ENCODE data around the gene ACSF3.

The ACSF3 gene

GRCh38 chr16:89132194-89133005, 38.7 kb downstream of the ACSF3 start:
- DNase-seq: no peak

DNA sequence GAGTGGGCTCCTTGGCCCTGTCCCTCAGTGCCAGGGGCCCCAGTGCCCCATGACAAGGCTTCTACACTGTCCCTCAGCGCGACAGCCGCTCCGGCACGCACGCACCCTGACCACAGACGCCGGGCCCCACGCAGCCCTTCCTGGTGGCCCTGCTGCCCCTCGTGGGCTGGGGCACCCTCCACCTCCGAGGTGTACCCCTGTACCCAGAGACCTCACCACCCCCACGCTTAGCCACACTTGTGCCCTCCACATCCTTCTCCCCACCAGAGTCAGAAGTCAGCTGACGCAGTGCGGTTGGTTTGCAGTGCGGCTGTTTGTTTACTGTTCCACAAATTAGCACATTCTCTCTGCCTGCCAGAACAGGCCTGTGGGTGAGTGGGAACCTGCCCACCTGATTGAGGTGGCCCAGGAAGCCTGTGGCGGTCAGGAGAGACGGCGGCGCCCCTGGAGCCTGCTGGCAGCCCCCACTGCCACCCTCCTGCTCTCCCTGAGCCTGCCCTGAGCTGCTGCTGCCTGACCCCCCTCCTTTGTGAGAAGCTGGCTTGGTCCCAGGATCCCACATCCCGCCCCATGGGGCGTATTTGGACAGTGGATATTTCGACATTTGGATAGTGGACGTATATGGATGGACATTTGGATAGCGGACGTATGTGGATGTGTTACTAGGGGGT, 39.9 kb downstream of the ACSF3 start:
- DNase-seq: no peak

DNA sequence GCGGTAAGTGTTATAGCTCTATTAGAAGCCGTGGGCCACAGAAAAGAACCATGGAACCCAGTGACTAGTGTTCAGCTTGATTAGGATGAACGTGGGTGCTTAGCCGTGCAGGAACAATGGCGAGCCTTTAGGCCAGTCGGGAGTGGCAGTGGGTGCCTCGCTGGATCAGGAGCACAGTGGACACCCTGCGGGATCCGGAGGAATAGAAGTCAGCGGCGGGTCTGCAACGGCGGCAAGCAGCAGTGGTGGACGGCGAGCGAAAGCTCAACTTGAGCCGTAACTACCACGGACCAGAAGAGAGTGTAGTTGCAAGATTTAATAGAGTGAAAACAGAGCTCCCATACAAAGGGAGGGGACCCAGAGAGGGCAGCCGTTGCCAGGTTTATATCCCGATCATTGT, 40.6 kb downstream of the ACSF3 start:
- DNase-seq: no peak

GRCh38 chr16:89135166-89135565, 41.5 kb downstream of the ACSF3 start:
- no peak for DNase-seq

DNA sequence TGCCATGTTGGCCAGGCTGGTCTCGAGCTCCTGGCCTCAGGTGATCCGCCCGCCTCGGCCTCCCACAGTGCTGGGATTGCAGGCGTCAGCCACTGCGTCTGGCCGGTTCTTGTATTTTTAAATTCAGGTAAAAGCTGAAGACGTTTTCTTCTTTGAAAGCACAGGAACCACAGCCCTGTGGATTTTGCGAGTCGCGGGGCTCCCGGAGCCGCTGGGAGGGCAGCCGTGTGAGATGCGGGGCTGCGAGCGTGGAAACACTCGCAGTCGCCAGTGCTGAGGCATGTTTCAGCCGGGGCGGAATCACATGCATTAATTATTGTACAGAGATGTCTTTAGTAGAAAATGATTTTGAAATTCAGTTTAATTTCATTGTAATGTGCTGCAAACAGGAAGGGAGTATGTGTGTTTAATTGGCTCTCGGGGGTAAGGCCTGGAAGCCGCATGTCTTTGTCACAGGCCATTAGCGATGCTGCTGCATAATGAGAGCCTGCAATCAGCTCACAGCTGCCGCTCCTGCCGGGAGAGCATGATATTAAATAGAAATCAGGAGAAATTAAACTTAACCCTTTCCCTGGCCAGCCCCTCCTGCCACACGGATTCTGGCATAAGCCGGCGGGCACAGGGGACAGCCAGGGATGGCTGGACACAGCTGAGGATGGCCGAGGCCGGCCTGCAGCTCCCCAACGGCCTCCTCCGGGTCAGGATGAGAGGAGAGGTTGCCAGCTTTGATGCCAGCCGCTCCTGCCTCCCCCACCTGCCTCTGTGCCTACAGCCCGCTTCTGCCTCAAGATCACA, 42.5 kb downstream of the ACSF3 start:
- DNase-seq: no peak

DNA sequence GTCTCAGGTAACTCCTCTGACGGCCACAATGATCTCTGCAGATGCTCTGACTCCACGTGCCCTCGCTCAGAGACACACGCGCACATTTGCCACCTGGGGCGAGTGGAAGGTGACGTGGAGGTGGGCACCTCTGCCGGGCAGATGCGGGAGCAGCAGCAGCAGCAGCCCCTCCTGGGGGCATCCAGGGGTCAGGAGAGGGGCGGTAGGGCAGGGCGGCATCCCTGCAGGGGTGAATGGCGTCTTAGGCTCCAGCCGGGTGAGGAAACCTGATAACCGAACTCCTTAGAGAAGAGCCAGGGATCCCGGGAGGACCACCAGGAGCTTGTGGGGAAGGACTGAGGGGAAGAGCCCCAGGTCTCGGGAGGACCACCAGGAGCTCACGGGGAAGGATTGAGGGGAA, 43.3 kb downstream of the ACSF3 start:
- no peak for DNase-seq

GRCh38 chr16:89137666-89138512, 44.2 kb downstream of the ACSF3 start:
- no peak for DNase-seq

- no peak for DNase-seq
Measured at GRCh38 chr16:89138513-89138795, 44.8 kb downstream of the ACSF3 start.

DNA sequence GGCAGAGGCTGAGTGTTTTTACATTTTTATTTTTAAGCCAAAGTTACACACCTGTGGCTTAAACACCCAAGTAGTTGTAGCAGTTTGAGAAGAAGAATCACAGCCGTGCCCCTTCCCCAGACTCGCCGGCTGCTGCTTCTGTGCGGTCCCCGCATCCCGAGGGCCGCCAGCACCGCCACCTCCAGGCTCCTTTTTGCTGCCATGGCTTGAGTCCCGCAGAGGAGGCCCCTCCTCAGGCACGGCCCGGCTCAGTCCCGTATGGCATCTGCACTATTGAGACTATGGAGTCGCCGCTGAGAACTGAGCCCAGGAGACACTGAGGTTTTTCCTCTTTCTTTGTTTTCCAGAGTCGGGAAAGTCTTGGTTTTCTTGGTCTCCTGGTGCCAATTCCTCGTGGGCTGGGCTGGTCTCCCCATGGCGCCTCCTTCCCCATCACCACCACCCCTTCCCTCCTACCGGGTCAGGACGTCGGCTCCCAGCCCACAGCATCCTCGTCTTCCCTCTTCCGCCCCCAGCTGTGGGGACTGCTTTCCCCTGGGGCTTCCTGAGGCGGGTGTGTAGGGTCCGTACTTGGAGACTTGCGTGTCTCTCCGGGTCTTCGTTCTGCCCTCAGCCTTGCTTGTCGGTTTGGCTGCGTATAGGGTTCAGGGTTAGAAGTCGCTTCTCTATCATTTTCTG, 45.3 kb downstream of the ACSF3 start:
- DNase-seq: no peak

DNA sequence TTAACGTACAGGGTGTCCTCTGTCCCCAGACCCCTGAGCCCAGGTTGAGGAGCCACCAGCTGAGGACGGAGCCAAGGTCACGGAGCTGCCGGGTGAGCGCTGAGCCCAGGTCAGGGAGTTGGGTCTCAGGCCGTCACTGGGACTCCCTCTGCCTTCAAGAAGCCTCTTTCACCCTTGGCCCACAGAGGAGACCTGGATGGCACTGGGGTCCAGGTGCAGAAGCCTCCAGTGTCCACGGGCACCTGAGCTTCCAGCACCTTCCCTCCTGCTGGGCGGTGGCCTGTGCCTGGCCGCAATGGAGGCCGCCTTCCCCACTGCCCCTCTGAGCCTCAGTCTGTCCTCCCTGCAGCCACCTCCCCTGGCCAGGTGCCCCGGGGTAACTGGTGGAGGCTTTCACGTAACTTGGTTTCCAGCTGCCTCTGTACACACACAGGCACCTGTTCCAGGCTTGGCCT, 46.3 kb downstream of the ACSF3 start:
- no peak for DNase-seq

DNA sequence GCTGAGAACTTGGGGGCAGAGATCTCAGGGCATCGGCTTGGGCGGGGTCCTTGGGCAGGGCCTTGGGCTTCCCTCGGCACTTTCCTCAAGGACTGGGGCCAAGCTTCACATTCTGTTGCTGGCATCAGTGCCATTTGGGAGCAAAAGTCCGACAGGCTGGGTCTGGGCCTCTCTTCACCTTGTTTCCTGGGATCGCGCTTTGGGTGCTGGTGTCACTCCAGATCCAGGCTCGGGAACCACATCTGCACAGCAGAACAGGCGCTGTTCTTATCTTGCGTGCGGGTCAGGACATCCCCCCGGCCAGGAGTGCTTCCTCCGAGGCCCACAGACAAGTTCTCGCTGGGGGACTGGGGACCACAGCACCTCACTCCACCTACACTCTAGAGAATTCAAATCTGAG, 46.7 kb downstream of the ACSF3 start:
- no peak for DNase-seq

GRCh38 chr16:89140981-89141883, 47.6 kb downstream of the ACSF3 start:
- DNase-seq: no peak

GRCh38 chr16:89141884-89142267, 48.2 kb downstream of the ACSF3 start:
- DNase-seq: no peak

GRCh38 chr16:89142474-89143195, 49.0 kb downstream of the ACSF3 start:
- no peak for DNase-seq

- DNase-seq: no peak
Measured at GRCh38 chr16:89143201-89143741, 49.6 kb downstream of the ACSF3 start.

- no peak for DNase-seq
Measured at GRCh38 chr16:89143911-89144675, 50.4 kb downstream of the ACSF3 start.

- DNase-seq: no peak
Measured at GRCh38 chr16:89144681-89145080, 51.0 kb downstream of the ACSF3 start.

DNA sequence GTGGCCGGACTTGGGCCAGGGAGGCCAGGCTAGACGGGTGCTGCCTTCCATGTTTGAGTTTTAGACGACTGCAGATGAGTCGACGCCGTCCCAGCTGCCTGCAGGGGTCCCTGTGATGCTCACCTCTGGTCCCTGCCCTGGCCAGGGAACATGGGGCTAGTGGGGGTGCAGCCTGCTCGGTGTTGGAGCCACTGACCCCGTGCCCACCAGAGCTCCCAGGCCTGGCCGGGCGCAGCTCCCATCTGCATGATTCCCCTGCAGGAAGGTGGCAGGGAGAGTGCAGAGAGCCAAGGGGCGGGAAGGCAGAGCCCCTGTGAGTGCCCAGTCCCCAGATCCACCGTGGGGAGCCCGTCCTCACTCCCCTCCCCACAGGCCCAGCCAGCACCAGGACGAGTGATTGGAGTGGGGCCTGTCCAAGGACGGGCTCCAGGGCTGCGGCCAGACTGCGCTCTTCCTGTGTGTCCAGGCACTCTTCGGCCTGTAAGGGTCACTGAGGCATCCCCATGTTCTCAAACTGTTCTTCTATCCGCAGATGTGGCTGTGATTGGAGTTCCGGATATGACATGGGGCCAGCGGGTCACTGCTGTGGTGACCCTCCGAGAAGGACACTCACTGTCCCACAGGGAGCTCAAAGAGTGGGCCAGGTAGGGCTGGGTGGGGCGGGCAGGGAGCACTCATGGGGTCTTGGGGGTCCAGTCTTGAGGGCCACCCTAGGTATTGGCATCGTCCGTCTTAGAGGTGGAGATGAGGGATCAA, 51.9 kb downstream of the ACSF3 start:
- DNase-seq: no peak
